HG02852 (cell line): ENCODE results near the gene VARS2.

ENCODE experiments used
- ATAC-seq: cut with Tn5 transposase; IDR thresholded peaks from one replicate; pipeline ENCODE4 v1.9.1; 2021; ENCODE audit warnings: mild to moderate bottlenecking, moderate library complexity; ENCODE audit not compliant: unreplicated experiment

VARS2 gene

DNA sequence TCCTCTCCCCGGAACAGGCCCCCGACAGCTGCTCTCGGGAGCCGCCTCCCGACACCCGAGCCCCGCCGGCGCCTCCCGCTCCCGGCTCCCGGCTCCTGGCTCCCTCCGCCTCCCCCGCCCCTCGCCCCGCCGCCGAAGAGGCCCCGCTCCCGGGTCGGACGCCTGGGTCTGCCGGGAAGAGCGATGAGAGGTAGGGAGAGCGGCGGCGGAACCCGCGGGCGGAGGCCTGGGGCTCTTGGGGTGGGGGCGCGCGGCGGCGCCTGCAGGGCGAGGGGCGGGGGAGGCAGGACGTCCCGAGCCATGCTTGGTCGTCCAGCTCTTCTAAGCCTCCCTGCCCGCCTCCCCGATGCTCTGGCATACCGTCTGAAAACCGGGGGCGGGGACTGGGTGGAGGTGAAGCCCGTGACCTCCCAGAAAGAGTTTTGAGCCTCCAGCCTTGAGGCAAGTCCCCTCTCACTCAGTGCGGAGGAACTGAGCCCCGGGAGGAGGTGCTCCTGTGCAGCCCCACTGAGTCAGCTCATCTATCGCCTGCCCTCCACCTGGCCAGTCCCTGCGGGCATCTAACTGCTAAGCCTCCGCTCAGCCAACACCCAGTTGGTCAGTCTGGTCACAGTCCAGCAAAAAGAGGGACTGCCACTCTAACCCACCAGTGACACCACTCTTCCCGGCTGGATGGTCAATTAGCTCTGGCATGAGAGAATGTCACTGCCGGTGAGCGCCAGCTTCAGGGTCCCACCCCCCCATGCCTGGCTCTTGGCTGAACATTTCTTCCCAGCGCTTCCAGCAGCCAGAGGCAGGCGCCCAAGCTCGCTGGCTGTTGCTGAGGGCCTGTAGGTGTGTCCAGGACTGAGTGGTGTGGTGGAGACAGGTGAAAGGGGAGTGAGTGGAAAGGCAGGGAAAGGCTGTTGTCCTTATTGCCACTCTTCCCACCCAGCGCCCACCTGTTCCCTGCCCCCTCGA is 29.2 kb upstream of the VARS2 start:
- no peak for ATAC-seq

DNA sequence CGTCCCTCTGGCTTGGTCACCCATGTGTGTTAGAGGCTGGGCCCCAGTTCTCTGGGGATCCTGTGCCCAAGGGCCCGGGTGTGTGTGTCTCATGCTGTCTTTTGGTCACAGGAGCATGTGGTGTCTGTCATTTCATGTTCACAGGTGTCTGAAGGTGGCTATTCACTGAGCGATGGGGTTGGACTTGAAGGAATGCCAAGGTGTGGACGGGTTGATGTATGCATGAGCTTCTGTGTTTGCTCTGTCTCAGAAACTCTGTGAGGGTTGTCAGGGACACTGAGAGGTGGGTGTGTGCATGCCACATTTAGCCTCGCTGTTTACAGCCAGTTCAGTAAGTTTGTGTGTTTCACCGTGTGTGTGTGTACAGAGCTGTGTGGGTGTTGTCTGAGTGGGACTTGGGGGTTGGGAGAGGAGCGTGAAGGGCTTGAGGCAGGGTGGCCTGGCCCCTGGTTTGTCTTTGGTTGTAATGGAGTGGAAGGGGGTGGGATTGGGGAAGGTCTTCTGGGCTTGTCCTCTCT is 28.5 kb upstream of the VARS2 start:
- no peak for ATAC-seq

DNA sequence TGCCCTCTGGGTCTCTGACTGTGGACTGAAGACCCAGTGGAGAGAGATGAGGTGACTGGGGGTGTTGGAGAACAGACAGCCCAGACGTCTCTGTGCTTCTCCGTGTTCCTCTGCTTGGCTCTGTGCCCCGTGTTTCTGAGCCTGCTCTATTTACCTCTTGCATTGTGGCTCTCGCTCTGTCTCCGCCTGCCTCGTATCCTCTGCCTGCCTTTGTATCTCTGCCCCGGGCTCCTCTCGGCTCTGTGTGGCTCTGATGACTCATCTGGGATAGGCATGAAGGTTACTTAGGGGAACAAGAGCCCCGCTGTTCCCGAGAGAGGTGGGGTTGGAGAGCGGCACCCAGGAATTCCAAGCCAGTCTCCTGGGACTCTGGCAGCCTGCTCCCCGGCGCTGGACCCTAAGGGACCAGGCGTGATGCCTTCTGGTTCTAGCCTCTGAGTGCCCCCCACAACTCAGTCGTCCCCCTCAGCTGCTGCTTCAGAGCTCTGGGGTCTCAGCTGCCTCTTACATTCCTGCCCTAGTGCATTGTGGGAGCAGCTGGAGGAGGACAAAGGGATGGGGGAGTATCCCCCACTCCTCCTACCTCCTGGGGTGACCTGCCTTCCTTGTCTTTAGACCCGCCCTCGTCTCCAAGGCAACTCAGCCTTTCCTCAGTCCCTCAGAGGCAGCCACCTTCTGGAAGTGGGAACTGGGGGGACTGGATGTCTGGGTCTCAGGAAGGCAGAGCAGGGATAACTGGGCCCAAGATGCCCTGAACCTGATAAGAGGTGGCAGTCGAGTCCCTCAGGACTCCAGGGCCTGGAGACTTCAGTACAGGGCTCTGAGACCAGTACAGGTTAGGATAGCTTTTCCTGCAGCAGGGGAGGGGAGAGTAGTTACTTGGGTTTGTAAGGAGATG is 27.8 kb upstream of the VARS2 start:
- ATAC-seq, result no peak

DNA sequence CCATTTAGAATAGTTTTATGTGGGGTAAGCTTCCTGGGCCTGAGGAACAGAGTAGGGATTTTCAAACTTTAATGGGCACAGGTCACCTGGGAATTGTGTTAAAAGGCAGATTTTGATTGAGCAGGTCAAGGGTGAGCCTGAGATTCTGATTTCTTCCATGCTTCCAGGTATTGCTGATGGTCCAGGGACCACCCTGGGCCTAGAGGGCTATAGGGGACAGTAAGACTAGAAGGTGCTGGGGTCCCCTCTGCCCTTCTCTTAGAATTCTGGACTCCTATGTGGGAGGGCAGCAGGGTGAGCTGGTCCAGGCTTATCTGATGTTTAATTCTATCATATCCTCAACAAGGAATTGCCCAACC is 27.2 kb upstream of the VARS2 start:
- no peak for ATAC-seq

DNA sequence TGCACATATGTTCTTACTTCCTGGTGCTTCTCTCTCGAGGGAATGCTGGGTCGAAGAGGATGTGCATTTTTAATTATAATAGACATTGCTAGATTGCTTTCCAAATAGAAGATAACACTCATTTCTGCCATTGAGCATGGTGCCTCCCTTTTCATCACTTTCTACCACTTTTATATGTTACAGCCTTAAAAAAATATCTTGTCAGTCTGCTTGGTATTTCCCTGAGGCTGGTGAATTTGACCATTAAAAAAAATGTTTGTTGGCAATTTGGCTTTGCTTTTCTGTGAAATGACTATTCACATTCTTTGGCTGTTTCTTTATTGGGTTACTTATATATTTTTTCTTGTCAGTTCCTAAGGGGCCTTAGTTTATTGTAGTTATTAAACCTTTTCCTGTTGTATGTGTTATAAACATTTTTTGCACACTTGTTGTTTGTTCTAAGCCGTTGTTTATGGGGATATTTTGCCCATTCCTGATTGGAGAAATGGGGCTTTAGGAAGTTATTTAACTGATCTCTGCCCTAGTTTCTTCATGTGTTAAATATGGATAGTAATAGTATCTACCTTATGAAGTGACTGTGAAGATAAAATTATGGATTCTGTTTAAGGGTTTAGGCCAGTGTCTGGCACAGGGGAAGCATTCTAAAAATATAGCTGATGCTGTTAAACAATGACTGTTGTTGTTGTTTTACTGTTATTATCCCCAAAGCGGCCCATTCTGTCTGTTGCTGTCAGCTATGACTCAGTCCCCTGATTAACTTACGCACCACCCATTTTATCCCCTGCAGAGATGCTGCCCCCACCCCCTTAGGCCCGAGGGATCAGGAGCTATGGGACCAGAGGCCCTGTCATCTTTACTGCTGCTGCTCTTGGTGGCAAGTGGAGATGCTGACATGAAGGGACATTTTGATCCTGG is 25.9 kb upstream of the VARS2 start:
- no peak for ATAC-seq

DNA sequence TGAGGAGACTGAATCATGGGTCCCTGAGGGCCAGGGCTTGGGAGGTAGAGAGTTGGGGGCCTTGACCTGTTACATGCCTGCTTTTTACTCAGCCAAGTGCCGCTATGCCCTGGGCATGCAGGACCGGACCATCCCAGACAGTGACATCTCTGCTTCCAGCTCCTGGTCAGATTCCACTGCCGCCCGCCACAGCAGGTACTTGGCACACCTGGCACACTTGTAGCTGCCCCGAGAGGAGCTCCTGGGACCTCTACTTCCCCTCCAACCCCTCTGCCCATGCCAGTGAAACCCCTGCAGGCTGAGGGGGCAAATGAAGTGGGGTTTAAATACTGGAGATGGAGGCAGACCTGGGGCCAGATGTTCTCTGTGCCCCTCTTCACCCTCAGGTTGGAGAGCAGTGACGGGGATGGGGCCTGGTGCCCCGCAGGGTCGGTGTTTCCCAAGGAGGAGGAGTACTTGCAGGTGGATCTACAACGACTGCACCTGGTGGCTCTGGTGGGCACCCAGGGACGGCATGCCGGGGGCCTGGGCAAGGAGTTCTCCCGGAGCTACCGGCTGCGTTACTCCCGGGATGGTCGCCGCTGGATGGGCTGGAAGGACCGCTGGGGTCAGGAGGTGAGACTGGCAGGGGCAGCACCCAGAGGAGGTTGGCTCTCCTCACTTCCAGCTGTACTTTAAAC is 25.1 kb upstream of the VARS2 start:
- ATAC-seq, result no peak

DNA sequence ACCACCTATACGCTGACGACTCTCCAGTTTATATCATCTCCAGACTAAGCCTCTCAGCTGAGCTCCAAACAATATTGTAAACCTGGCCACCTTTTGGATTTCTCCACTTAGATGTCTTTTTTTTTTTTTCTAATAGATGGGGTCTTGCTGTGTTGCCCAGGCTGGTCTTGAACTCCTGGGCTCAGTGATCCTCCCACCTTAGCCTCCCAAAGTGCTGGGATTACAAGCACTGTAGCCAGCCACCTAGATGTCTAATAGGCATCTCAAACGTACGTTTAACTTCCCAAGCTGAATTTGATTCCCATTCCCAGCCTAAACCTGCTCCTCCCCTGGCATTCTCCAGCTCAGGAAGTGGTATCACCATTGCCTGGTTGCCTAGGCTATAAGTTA is 24.5 kb upstream of the VARS2 start:
- ATAC-seq, result no peak

DNA sequence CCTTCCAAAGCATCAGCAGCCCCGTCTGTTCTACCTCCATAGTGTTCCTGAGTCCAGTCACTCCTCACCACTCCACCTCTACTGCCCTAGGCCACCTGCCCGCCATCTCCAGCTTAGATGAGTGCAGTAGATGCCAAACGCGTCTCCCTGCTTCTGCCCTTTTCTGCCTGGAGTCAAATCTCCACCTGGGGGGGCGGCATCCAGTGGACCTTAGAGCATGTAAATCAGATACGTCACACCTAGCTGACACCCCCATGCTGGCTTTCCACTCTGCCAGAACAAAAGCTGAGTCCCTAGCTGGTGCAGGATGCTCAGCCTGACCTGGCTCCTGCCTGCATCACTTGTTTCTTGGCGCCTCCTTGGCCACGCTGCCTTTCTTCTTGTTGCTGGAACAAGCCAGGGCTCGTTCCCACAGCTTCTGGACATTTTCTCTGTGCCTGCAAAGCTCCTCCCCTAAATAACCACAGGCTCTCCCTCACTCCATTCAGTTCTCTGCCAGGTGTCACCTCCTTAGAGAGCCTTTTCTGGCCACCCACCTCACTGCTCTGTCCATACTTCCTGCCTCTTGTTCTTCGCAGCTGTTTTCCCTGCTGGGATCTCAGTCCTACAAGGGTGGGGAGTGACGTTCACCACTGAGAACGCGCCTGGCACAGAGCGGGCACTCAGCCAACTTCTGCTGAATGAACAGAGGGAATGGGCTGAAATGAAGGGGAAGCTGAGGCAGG is 24.0 kb upstream of the VARS2 start:
- ATAC-seq, result no peak

DNA sequence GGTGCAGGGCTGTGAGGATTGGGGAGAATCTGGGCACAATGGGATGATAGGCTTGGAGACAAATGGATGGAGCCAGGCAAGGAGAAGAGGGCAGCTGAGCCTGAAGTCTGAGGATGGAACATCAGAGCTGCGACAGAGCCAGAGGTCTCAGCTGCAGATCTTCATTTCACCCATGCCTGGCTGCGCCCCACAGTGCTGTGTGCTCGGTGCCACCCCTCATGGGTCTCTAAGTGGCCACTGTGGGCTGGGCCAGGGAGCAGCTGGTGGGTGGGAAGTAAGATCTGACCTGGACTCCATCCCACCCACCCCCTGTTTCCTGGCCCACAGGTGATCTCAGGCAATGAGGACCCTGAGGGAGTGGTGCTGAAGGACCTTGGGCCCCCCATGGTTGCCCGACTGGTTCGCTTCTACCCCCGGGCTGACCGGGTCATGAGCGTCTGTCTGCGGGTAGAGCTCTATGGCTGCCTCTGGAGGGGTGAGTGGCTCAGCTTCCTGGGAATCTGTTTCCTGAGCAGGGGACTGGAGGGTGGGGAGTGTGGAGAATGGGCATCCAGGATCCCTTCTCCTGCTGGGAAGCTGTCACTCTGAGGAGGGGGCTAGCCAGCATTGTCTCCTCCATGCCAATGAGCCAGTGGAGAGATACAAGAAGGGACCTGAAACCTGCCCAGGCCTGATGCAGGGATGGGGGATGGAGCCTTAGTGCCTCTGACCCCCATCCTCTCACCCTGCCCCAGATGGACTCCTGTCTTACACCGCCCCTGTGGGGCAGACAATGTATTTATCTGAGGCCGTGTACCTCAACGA is 23.2 kb upstream of the VARS2 start:
- no peak for ATAC-seq

DNA sequence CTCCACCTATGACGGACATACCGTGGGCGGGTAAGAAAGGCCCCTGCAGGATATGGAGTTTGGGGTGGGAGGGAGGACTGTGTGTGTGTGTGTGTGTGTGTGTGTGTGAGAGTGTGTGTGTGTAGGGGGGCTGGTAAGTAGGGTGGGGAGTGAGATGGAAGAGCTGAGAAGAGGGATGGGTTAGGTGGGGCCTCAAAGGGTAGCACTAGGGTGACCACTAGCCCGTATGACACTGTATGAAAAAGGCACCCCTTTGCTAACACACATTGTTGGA is 22.7 kb upstream of the VARS2 start:
- no peak for ATAC-seq

DNA sequence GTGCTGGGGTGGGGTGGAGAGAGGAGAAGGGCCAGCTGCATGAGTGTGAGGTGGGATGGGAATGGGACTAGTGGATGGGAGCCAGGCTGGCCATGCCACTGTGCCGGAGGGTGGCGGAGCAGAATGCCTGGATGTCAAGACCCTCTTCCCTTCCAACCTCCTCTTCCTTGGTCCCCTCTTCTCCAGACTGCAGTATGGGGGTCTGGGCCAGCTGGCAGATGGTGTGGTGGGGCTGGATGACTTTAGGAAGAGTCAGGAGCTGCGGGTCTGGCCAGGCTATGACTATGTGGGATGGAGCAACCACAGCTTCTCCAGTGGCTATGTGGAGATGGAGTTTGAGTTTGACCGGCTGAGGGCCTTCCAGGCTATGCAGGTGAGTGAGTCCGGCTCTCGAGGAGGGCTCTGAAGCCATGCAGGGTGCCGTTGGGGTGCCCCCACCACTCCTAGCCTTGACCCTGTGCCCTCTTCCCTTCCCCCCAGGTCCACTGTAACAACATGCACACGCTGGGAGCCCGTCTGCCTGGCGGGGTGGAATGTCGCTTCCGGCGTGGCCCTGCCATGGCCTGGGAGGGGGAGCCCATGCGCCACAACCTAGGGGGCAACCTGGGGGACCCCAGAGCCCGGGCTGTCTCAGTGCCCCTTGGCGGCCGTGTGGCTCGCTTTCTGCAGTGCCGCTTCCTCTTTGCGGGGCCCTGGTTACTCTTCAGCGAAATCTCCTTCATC is 22.1 kb upstream of the VARS2 start:
- ATAC-seq, result no peak

DNA sequence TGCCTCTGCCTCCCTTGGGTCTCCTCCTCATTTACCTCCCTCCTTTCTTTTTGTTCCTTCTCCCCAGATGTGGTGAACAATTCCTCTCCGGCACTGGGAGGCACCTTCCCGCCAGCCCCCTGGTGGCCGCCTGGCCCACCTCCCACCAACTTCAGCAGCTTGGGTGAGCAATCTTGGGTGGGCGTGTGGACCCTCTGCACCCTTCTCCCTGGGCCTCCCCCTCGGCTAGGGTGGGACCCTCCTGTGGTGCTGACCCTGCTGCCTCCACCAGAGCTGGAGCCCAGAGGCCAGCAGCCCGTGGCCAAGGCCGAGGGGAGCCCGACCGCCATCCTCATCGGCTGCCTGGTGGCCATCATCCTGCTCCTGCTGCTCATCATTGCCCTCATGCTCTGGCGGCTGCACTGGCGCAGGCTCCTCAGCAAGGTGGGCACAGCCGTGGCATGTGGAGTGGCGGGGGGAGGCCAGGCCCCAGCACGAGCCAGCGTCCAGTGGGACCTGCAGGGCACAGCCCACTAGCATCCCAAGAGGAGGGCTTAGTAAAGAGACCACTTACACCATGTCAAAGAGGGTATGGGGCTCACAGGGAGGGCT is 20.9 kb upstream of the VARS2 start:
- ATAC-seq, result no peak

DNA sequence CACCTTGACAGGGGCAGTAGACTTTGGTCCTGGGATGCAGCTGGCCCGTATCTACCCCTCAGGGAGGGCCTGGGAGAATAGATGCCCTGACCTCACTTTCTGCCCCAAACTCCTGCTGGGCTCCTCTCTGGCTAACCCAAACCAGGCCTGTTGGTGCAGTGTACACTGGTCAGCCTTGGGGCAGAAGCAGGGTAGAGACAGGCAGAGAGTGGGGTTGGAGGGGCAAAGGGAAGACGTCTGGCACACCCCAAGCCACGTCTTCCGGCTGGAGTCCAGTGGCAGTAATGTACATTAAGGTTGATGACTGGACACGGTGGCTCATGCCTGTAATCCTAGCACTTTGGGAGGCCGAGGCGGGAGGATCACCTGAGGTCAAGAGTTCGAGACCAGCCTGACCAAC is 20.4 kb upstream of the VARS2 start:
- ATAC-seq, result no peak

DNA sequence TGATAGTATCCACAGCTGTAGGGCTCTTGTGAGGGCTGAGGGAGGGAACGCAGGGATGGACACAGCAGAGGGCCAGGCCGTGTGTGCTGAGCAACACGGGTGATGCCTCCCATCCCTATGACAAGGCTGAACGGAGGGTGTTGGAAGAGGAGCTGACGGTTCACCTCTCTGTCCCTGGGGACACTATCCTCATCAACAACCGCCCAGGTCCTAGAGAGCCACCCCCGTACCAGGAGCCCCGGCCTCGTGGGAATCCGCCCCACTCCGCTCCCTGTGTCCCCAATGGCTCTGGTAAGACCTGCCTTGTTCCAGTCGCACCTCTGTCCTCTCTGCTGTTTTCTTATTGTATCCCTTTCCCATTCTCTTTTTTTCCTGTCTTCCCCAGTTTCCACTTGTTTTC is 19.7 kb upstream of the VARS2 start:
- ATAC-seq, result no peak

DNA sequence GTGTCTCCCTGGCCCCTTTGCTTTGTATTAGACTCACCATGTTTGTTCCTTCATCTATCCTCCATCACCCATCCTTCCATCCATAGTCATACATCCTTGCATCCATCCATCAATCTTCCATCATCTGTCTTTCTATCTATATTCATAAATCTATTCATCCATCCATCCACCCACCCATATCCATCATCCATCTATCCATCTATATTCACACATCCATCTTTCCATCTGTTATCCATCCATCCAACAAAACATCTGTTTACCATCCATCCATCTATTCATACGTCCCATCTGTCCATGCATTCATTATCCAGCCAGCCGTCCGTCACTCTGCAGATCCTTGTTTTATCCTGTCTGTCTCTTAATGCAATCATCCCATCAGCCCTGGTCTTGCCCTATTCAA is 19.1 kb upstream of the VARS2 start:
- no peak for ATAC-seq

DNA sequence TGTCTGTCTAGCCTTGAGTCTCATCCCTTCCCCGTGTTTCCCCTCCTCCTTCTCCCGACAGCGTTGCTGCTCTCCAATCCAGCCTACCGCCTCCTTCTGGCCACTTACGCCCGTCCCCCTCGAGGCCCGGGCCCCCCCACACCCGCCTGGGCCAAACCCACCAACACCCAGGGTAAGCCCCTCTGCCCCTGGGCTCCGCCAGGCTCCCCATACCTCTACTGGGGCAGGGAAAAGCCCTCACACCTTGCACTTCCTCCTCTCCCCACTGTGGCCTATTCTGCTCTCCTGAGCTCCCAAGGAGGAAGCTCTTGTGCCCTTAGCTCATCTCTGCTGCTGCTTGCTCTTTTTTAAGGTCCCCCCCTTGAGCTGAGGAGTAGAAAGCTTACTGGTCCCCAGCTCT is 18.7 kb upstream of the VARS2 start:
- ATAC-seq, result no peak

DNA sequence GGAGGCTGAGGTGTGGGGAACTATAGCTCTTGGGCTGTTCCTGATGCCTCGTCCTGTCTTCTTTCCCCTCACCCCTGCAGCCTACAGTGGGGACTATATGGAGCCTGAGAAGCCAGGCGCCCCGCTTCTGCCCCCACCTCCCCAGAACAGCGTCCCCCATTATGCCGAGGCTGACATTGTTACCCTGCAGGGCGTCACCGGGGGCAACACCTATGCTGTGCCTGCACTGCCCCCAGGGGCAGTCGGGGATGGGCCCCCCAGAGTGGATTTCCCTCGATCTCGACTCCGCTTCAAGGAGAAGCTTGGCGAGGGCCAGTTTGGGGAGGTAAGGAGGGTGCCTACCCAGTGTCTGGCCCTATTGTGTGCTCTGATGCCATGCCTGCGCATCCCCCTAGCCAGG is 17.5 kb upstream of the VARS2 start:
- no peak for ATAC-seq

DNA sequence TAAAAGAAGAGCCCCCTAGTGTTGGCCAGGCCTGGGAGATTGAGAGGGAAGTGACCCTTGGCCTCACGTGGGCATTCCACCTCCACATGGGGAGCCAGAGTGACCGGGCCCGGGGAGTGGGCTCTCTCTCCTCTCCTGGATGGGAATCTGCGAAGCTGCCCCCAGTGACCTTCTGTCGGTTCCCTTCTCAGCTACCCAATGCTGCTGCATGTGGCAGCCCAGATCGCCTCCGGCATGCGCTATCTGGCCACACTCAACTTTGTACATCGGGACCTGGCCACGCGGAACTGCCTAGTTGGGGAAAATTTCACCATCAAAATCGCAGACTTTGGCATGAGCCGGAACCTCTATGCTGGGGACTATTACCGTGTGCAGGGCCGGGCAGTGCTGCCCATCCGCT is 16.2 kb upstream of the VARS2 start:
- no peak for ATAC-seq
